Dermis blood vessel endothelial cell (primary cell): ENCODE data around the gene CCR6. TPM values are rescaled to one million over a fixed set of nuclear protein-coding genes. Genes with fewer than 3 reads are reported as not detected.
"Not testable (repeated sequence)": the region's sequence is repeated elsewhere in the genome, so short reads cannot be mapped to it uniquely, and the experiment has no call there.

Source experiments
- DNase-seq: peaks from one replicate; pipeline ENCODE4 v3.0.0; 2010
- total RNA-seq: library from RNA; depleted of rRNA; stranded (reverse); fragments of >200 nt; gene quantifications from 2 replicates; pipeline ENCODE4 v1.2.3, GENCODE V29; 2014

Gene CCR6
- total RNA-seq, 1 donor from 2014 or later: not detected

DNA sequence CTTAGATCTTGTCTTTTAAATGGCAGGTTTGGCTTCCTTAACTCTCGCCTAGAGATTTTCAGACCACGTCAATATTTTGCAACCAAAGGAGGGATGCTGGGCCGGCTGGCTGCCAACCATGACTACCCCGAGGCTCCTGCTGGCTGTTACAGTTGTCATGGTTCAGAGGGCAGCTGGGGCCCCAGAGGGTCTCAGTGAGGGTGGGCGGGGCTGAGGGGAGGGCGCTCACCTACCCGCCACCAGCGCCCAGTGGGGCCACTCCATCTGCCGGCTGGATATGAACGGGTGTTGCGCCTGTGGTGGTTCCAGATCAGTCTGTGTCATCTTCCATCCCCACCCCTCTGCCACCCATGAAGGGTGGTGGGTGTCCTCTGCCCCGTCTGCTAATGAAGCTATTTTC is 22.6 kb downstream of the CCR6 start:
- no peak for DNase-seq

DNA sequence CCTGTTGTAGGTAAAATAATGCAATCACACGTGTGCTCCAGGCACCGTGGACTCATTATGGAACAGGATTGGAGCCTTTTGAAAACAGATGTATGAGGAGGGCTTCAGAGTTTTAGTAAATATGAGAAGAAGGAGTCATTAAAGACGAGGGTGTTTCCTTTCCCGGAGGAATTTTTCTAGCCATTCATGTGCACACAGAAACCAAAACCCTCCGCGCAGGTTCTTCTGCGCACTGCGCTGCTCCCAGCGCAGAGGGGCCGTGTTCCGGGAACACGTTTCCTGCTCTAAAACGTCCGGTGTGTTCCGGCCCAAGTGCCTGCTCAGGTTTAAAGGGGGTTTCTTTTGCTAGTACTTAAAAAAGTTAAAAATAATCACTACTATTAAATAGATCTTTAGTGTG is 23.2 kb downstream of the CCR6 start:
- no peak for DNase-seq

DNA sequence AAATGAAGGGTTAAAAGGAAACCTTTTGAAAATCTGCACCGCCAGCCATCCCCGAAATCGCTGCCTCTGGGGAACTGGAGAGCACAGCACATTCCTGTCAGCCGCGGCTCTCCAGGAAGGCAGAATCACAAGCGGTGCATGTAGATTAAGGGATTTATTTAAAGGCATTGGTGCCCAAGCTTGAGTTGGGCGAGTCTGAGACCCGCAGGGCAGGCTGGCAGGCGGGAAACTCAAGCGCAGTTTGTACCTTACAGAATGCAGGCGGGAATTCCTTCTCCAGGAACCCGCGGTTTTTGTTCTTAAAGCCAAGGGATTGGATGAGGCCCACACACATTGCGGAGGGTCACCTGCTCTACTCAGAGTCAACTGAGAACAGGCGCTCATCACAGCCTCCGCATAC is 24.1 kb downstream of the CCR6 start:
- DNase-seq: no peak

DNA sequence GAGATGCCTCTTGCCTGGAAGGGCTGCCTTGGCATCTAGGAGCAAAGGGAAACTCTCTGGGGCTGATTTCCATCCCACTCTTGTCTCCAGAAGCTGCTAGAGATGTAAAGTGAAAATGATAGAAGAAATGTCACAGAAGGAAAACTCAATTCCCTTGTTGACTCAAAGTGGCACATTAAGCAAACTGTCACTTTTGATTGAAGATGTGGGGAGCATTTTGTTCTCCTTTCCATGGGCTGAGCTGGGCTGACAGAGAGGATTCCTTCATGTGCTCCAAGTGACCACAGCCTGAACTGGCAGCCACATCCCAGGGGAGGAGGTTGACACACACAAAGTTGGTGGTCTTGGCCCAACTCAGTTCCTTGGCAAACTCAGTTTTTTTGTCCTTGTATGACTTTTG is 25.1 kb downstream of the CCR6 start:
- DNase-seq: no peak

DNA sequence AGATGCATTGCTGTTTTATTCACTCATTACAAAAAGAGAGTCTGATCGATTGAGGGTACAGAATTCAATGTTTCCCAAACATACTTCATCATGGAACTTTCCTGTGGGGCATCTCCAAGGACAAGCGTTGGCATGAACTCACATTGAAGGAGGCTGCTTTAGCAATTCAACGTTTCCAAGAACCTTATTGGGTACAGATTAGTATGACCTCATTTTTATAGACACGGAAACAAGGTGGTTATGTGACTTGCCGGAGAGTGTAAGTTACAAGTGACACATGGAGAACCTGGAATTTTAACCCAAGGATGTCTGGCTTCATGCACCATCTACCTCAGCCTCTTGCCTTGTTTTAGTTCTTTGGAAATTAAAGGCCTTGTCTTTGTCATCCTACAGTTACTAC is 26.1 kb downstream of the CCR6 start:
- no peak for DNase-seq

DNA sequence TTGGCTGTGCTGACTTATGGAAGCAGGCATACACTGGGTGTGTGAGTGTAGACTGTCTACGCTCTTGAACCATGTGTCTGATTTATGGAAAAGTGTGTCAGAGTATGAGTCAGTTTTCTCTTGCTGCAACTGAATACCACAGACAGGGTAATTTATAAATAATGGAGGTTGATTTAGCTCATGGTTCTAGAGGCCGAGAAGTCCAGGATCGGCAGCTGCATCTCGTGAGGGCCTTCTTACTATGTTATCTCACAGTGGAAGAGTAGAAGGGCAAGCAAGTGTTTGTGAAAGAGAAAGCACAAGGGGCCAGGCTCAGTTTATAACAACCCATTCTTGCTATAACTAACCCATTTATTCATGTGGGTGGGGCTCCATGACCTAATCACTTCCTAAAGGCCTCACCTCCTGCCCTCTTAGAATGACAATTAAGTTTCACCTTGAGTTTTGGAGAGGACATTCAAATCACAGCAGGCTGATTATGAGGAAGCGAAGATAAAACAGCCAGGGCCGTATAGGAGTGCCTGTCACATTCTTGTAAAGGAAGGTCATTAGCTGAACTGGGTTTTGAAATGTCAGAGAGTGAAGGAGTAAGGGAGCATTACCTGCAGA is 28.1 kb downstream of the CCR6 start:
- no peak for DNase-seq

DNA sequence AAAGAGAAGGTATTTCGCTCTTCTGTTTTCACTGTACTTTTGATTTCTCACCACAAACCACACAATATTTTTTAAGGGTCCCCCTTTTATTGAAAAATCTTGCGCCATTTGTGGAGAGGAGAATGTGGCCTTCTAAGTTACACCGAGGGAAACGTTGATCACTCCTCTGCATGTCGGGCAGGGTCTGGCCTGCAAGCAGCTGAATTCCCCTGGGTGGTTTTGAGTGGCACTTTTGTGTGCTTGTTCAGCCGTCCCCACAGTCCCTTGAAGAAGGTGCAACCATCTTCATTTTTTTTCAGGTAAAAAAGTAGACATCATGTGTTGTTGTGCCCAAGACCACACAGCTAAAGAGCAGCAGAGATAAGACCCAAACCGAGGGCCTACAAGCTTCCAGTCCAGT is 28.8 kb downstream of the CCR6 start:
- no peak for DNase-seq

DNA sequence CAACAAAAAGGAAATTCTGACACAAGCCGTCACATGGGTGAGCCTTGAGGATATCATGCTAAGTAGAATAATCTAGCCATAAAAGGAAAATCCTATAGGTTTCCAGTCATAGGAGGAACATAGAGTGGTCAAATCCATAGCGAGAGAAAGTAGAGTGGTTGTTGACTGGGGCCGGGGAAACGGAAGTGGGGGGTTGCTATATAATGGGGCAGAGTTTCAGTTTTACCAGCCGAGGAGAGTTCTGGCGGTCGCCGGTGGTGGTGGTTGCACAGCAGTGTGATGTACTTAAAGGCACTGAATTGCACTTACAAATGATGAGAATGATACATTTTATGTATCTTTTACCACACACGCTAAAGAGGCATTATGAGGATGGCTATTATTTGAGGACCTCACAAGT is 30.0 kb downstream of the CCR6 start:
- DNase-seq: no peak

DNA sequence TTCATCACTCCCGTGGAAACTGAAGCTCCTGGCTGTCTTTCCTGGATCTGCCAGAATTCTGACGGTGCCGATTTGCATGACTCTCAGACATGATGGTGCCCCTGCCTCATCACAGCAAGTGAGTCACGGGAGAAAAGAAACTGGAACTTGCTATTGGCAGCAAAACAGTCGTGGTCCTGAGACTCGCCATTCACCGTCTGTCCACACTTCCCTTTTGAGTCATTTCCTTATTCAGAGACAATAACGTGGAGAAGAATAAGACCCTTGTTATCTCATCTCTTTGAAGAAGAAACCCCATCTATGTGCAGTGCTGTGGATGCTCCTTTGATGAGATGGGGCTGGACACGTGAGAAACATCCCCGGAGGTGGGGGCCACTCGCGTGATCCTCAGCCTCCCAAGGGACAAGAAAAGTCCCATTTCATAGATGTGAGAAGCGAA is 30.6 kb downstream of the CCR6 start:
- DNase-seq: peak; percentile 69

DNA sequence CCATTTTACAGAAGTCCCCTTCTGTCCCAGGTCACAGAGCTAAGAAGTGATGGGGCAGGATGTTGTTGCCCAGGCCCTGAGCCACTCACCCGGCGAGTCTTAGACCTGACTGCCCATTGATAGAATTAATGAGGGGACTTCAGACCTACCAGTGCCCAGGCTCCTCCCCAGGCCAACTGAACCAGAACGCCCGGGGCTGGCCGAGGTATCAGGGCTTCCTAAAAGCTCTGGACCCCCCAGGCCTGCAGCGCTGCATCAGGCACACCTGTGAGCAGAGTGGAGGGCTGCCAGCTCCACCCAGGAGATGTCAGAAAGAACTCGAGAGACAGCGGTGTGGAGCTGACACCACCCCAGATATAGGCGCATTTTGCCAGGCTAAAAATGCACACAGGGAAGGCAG is 31.4 kb downstream of the CCR6 start:
- no peak for DNase-seq

DNA sequence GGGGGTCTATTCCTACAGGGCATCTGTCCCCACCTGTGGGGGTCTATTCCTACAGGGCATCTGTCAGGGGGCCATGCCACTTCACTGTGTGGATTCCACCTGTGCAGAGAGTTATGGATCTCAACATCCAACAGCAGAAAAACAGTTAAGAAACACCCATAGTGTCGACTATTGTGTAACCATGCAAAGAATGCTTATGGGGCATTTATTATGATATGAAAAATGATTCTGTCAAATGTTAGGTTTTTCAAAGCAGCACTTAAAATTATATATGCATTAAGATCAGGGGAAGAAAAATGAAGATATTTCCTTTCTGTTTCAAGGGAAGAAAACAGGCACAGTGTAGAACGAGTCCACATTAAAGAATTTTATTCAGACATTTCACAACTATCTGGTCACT is 32.0 kb downstream of the CCR6 start:
- no peak for DNase-seq

DNA sequence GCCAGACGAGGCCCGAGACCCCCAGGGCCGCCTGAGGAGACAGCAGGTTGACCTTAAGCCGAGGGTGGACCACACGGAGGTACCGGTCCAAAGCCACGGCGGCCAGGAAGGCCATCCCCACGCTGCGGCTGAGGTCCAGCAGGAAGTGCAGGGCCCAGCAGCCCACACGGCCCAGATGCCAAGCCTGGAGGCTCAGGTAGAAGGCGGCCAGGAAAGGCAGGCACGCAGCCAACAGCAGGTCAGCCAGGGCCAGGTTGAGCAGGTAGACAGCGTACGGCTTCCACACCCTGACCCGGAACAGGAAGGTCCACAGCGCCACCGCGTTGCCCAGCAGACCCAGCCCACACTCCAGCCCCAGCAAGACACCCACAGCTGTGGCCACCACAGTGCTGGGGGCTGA is 34.5 kb downstream of the CCR6 start:
- no peak for DNase-seq

DNA sequence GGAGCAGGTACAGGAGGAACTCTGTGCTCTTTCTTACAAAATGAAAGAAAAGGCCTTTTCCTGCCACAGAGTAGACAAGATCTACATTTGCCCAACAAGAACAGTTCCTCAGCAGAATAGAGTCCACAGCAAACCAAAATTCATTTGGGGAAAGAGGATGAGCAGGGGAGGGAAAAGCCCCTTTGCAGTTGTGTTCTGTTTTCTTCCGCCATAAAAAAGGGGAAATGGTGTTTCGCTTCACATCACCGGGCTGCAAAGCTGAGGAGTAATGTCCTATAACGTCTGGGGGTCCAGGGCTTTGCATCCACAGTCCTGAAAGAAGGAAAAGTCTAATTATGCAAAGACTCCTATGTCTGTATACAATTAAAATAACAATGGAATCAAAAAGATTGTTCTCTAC is 35.0 kb downstream of the CCR6 start, which contains the start of gene GPR31:
GPR31 (minus strand) TSS at position 118 of the 400 bp plus-strand sequence. CDS start 149 bp downstream, outside the sequence.
- DNase-seq: no peak

DNA sequence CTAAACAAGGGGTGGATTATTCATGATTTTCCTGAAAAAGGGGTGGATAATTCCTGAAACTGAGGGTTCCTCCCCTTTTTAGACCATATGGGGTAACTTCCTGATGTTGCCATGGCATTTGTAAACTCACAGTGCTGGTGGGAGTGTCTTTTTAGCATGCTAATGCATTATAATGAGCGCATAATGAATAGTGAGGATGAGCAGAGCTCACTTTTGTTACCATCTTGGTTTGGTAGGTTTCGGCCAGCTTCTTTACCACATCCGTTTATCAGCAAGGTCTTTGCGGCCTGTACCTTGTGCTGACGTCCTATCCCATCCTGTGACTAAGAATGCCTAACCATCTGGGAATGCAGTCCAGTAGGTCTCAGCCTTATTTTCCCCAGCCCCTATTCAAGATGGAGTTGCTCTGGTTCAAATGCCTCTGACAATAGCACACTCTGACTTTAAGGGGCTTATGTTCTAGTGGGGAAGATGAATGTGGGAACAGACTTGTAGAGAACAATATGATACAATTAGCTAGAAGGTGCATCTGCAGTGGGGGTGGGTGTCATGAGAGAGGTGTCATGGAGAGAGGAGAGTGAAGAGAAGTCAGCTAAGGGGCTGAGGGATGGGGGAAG is 39.1 kb downstream of the CCR6 start:
- DNase-seq: no peak

DNA sequence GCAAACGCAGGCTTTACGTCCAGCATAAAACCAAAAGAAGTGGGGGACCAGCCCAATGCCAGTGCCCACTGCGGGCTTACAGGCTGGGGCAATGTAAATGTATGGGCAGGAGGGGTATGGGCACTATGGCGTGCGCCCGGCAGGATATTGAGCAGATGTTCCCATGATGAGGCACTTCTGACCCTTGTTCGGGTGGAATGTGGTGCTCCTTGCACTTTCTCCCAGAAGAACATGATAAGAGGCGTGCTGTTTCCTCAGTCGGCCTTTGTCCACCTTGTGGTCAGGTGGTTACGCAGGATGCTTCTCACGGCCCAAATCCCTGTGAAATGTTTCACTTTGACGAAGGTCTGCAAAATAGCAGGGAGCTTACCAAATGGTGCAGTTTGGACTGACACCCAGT is 39.7 kb downstream of the CCR6 start:
- DNase-seq: no peak

DNA sequence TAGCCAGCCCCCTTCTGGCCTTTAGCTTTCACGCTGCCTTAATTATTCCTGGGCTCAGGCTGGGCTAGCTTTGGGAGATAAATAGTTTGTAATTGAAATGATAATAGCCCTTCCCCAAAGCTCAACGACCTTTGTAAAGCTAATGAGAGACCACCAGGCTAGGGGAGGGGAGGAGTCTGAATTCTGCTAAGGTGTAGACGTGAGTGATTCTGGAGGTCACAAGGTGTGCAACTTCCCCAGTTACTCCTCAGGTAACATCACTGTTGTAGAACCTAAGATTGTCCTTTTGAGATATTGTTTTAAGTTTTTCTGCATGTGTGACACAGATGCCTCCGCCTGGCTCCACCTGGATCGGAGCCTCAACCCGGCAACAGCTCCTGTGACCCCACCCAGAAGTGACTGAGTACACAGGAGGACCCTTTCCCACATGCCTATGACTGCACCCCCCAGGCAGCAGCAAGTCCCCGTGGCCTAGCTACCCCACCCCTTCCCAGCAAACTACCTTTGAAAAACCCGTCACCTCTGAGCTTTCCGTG is 40.6 kb downstream of the CCR6 start:
- no peak for DNase-seq

DNA sequence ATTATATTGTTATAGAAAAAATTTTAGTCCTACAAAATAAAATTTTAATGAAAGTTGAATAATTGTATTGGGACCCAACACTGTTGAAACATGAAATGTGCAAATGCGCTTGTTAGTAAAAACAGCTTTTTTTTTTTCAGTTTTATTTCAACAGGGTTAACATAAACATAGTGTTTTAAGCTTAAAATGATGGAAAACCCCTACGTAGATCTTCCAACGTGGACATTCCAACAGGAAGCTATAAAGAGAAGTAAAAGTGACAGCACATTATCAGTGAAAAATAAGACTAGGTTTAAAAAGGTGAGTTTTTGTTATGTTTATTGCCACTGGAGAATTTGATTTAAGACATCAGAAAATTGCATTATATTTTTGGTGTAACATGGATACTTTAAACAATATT is 41.4 kb downstream of the CCR6 start:
- DNase-seq: no peak

DNA sequence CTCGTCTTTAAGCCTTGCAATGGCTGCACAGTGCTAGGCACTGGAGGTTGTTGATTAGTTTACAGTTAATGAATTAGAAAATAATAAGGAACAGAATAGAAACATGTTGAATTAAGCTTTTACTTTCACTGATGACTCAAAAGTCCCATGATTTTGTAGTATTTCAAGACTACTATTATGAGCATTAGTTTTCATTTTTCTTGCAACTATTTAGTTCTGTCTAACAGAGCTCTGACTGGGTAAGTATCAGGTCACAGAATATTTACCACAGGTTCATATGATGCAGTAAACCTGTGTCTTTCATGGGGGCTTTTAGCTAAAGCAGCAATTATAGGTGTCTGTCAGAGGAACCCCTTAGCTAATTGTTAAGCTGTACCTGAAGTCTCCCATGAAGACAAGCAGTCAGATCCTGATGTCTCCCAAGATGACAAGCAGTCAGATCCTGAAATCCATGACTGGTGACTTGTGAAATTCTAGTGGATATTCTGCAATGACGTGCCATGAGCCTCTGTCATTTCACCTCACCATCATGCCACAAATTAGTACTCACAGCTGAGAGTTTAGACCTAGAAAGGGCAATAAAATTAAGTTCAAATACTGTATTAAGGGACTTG is 43.1 kb downstream of the CCR6 start:
- DNase-seq: no peak

DNA sequence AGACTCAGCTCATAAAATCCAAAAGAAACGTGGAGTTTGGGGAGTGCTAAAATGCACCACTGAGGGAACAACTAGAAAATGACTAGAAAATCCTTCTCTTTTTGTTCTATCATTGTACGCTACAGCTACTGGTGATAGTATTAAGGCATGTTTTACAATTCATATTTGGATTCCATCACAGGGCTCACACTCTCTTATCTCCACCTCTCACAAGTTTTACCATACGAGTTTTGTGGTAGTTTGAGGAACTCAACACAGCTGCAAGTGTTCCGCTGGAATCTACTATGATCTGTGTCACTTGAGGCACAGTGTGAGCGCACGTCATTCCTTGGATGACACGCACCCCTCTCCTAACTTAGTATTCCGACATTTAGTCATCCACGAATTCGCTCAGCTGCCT is 44.8 kb downstream of the CCR6 start:
- not testable (repeated sequence) for DNase-seq

DNA sequence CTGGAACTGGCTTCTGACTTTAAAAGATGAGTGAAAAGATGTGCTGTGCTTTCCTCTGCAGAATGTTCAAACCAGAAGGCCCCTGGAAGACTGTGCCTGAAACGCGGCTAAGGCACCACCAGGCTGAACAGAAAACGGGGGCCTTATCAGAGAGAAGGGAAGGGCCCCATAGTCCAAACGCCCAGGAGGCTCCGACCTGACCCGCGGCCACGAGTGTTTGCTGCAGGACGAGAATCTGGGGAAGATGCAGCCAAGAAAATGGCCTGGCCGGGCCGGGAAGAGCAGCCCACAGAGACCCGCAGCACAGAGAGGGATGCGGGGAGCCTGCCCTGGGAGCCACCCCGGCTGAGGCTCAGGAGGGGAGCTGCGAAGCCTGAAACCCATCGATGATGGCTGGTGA is 45.4 kb downstream of the CCR6 start:
- not testable (repeated sequence) for DNase-seq

DNA sequence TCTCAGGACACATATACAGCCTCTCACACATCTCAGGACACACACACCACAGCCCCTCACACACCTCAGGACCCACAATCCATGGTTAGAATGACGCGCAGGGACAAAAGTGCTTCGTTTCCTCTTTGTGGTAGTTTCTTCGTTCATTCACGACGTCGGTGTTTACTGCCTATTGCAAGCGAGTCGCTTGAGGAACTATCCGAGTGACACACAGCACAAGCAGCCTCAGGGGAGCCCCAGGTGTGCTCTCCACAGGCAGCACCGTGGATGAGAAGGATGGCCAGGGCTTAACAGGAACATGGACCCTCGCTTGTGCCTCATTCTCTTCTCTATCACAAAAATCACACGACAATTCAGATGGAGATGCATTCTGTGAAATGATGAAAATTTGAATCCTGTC is 47.0 kb downstream of the CCR6 start:
- not testable (repeated sequence) for DNase-seq

DNA sequence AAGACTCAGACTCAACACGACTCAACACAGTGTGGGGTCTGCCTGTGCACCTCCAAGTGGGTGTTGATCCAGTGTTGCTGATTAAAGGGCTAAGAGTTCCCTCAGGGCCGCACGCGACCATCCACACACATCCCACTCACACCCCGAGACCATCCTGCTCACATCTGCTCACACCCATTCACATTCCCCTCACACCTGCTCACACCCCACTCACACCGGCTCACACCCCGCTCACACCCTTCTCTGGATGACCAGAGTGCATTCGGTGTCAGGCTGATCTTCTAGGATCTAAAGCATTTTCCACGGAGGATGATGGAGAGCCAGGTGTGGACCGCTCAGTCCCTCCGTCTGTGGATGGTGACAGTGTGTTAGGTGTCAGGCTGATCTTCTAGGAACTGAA is 48.4 kb downstream of the CCR6 start:
- not testable (repeated sequence) for DNase-seq

DNA sequence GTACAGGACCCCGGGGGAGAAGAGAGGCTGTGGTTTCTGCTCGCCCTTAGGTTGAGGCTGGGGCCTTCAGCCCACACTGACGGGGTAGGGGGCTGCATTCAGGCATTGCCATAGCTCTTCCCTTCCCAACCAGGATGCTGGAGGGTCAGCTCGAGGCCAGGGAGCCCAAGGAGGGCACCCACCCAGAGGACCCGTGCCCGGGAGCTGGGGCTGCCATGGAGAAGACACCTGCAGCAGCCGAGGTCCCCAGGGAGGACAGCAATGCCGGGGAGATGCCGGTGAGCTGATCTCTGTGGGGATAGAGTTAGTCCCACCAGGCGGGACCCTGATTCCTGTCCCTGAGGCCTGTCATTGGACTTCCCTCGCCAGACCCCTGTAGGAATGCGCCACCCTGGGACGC is 49.1 kb downstream of the CCR6 start:
- DNase-seq: not testable (repeated sequence)

DNA sequence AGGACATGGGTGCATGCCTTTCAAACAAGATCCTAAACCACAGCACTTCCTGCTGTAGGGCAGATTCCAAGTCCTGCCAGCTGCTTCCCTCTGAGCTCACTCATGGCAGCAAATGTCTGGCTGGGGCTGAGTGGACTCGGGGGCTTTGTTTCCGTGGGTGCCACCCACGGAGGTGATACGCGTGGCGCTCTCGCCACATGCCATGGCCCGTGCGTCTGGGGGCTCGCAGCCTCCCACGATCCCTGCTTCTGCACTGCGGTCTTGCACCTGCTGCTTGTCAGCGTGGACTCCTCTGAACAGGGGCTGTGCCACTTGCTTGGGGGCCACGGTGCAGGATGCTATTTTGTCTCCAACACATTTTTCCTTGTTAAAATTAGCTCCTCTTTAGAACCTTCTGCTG is 54.4 kb downstream of the CCR6 start:
- not testable (repeated sequence) for DNase-seq
